HG03108 (cell line): ENCODE measurements around the gene TRIM8.

Source experiments
- ATAC-seq: cut with Tn5 transposase; IDR thresholded peaks from one replicate; pipeline ENCODE4 v1.9.1; 2021; ENCODE audit warnings: moderate library complexity; ENCODE audit not compliant: unreplicated experiment

TRIM8 gene

DNA sequence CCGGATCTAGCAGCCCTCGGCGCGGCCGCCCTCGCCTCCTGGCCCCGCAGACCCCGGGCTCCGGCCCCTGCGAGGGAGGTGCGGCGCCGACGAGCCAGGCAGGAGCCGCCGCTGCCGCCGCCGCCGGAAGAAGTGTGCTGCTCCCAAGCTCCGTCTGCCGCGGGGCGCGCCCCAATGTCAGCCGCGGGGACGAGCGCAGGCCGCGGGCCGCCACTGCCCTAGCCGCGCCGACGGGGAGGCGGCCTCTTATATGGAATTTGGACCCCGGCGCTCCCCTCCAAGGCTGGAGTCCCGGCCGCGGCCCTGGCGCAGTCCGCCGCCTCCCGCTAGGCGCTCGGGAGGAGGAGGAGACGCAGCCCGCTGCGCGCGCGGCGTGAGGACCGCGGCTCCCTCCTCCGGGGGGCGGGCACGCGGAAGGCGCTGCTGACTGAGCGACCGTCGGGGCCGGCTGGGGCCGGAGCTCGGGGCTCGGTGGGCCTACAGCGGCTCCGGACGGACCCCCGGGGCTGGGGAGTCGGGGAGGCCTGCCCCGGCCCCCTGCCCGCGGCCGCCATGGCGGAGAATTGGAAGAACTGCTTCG, at the start of gene TRIM8:
Gene TRIM8 (plus strand): TSS at position 414 of the 580 bp plus-strand sequence. CDS start 139 bp downstream, at position 553.
- no peak for ATAC-seq

GRCh38 chr10:102595293-102595692, 49.0 kb upstream of the TRIM8 start:
- no peak for ATAC-seq

- no peak for ATAC-seq
Measured at GRCh38 chr10:102595897-102596296, 48.4 kb upstream of the TRIM8 start.

- ATAC-seq, result no peak
Measured at GRCh38 chr10:102596506-102596971, 47.7 kb upstream of the TRIM8 start.

DNA sequence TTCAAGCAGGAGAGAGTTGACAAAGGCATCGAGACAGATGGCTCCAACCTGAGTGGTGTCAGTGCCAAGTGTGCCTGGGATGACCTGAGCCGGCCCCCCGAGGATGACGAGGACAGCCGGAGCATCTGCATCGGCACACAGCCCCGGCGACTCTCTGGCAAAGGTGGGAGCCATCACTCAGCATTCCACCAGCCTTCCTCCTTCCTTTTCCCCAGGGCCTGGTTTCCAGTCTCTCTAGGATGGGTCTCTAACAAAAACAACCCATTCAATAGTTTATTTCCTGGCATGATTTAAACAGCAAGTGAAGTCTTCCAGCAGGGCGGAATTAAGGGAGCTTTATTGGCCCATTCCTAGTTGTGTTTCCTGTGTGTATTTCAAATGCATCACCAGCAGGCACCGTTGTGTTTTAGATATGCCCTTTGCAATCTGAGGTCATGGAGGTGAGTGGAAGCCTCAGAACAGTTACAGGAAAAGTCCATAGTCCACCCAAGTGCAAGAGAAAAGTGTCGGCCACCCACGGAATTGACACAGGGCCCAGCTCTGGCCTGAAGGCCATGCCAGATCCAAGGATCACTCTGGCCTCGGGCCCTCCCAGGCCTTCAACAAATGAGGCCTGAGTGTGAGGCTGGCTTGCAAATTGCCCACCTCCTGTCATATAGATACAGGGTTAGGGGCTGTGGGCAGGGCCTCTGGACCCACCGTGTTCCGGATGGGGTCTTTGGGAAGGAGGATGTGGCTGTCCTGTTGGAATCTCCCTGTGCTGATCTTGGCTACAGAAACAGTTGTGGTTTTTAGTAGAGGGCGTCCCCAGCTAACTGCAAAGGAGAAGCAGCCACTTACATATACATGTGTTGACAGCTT, 46.9 kb upstream of the TRIM8 start:
- ATAC-seq, result no peak

- ATAC-seq, result no peak
Measured at GRCh38 chr10:102598243-102598642, 46.0 kb upstream of the TRIM8 start.

DNA sequence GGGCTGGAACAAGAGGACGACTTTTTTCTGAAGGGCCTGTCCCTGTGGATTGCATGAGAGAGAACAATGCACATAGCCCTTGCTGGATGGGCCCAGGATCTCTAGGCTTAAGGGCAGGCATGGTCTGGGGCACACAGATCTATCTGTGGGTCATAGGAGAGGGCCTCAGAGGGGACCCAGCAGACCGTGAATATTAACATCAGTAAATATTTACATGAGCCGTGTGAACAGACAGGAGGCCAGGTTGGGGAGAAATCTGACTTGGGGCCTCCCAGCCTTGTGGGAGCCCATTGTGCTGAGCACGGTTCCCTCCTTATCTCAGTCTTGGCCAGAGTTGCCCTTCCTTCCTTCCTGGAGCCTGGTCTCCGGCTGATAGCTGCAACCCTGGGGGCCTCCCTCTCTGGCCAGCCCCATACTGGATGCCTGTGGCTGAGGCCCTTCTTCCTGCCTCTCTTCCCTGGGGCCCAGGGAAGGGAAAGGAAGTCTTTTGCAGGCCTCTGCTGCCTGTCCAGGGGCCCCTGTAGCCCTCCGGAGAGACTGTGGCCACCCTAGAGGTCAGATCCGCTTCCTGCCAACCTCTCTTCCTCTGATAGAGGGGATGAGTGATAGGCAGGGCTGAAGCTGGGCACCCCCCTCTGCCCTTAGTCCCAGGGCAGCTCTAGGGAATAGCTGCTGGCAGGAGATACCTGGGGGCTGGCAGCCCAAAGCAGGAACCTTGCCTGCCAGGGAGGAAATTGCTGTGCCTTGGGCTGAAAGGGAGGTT, 44.5 kb upstream of the TRIM8 start:
- no peak for ATAC-seq

GRCh38 chr10:102600816-102601215, 43.5 kb upstream of the TRIM8 start:
- ATAC-seq, result no peak

DNA sequence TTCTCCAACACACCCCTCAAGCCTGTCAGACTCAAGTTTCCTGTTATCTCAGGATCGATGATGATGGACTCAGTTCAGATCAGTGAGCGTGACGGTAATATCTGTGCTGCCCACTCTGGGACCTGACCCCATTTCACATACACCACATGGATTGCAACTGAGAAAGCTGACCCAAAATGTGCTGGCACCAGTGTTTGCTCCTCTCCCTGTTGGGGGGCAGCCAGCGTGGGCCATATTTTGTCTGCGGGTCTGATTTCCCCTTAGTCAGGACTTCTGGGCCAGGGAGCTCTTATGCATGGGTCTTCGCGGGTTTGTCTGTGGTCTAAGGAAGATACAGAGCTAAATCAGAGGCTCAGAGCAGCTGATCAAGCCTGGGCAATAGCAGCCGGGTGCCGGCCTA, 42.6 kb upstream of the TRIM8 start:
- ATAC-seq, result no peak

- no peak for ATAC-seq
Measured at GRCh38 chr10:102602272-102603045, 41.8 kb upstream of the TRIM8 start.

DNA sequence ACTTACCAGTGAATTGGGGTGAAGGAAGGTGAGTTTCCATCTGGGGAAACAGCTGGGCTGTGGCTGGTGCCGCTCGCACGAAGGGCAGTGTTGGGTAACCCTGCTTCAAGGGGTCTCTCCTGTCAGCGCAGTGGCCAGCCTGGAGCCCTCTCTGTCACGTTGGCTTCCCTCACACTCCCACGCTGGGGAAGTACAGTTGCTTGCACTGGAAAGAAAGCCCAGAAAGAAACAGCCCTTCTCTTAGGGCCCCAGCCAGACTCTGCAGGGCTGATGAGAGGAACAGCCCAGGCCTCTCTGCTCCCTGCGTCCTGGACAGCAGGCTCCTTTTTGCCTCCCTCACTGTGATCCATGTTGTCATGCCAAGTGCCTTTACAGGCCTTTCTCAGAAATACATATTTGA, 40.3 kb upstream of the TRIM8 start:
- no peak for ATAC-seq

DNA sequence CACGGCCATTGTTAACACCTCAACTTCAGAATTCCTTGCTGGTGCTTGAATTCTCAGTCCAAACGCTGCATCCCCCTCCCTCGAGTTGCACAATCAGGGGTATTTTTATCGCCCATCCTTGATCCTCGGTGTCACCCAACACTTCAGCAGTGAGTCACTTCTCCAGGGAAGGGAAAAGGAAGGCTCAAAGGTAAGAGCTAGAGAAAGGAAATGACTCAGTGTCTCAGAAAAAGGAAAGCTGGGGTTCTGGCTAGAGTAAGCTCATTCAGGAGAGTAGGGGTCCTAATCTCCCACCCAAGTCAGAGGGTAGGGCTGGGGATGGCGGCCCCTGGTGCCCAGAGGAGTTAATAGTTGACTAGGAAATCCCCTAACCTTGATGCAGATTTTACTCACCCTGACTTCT, 39.8 kb upstream of the TRIM8 start:
- no peak for ATAC-seq

DNA sequence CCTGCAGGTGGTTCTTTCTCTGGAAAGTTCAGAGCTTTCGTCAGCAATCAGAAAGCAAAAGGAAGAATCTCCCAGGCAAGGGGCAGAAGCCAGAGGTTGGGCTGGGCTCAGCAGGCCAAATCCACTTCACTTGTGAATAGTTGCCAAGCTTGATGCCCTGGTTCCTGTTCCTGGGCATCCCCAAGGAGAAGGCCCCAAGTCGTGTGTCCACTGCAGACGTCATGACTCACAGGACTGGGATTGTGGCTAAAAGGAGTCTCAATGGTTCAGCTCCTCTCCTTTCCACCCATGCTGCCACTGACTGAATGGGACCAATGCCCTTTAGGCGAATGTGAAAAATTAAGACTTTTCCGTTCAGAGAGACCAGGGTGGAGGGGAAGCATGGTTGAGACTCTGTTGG, 38.6 kb upstream of the TRIM8 start:
- ATAC-seq, result no peak

GRCh38 chr10:102608487-102608886, 35.8 kb upstream of the TRIM8 start:
- no peak for ATAC-seq

DNA sequence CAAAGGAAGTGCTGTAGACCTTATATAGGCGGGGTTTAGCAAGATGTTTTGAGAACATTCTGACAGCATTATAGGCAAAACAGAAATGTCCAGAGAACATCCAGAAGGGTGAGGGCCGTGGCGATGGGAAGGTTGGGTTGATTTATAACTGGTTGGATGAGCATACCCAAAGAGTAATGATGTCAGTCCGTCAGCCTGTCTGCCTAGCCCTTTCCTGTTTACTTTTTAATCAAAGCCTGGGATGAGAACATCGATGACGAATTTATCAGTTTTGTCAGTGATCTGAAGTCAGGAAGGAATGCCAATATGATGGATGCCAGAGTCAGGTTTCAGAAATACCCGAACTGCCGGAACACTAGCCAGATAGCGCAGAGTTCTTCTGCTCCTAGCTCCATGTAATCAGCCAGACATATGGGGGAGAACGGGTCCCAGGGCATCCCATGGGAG, 33.8 kb upstream of the TRIM8 start:
- ATAC-seq, result no peak

- ATAC-seq, result no peak
Measured at GRCh38 chr10:102611514-102612087, 32.7 kb upstream of the TRIM8 start.

DNA sequence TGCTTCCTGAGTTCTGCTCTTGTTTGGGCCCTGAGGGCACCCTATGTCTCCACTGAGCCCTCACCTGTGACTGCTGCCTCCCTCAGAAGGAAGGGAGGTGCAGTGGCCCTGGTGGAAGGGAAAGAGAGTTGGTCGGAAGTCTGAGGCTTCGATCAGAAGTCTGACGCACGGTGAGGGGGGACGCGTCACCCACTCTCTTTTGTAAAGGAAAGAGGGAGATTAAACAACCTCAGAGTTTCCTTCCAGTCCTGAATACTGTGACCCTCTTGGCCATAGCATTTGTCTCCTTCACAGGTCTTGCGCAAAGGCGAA, 31.4 kb upstream of the TRIM8 start:
- no peak for ATAC-seq

DNA sequence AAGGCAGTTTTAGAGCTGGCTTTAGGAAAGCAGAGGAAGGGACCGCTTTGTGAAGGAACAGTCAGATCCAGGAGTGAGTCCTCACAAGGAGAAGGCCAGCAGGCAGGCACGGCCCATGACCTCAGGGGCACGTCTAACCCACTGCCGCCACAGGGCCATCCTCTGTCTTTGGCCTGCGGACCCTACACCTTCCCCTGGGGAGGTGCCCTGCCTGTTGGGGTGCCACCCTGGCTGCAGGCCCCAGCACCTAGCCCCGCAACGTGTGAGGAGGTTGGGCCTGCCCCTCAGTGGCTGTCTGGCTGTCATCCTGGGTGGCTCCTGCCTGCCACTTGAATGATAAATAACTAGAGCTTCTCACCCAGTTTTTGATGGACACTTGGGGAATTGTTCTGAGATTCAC, 31.0 kb upstream of the TRIM8 start:
- no peak for ATAC-seq

- no peak for ATAC-seq
Measured at GRCh38 chr10:102613785-102614184, 30.5 kb upstream of the TRIM8 start.

GRCh38 chr10:102614888-102615287, 29.4 kb upstream of the TRIM8 start:
- ATAC-seq, result no peak

- no peak for ATAC-seq
Measured at GRCh38 chr10:102615361-102615760, 28.9 kb upstream of the TRIM8 start.
